GM10266 (cell line): Measurements from ENCODE around the gene PAN3.

Experiments used
- DNase-seq: peaks from one replicate; pipeline ENCODE4 v3.0.0; 2012; ENCODE audit errors: extremely low spot score
- CTCF ChIP-seq: IDR thresholded peaks from 2 replicates; pipeline ENCODE4 v1.5.1; 2012; ENCODE audit warnings: mild to moderate bottlenecking, low read depth; ENCODE audit not compliant: control insufficient read depth, insufficient read depth; ENCODE audit errors: missing control alignments

The PAN3 gene

GRCh38 chr13:28218679-28219078 lies 80.3 kb downstream of the PAN3 start:
- no peak for DNase-seq
- no peak for TF ChIP-seq CTCF

- DNase-seq, result no peak
- TF ChIP-seq CTCF, result no peak
Measured at GRCh38 chr13:28219408-28220099, 81.2 kb downstream of the PAN3 start.

- TF ChIP-seq CTCF, result no peak
- DNase-seq, result no peak
Measured at GRCh38 chr13:28220166-28220565, 81.8 kb downstream of the PAN3 start.

GRCh38 chr13:28229522-28230411 lies 91.4 kb downstream of the PAN3 start:
- TF ChIP-seq CTCF, result no peak
- DNase-seq, result no peak

- TF ChIP-seq CTCF, result no peak
- DNase-seq, result no peak
Measured at GRCh38 chr13:28231642-28232041, 93.3 kb downstream of the PAN3 start.

- TF ChIP-seq CTCF, result no peak
- DNase-seq, result no peak
Measured at GRCh38 chr13:28237944-28238343, 99.6 kb downstream of the PAN3 start.

- no peak for TF ChIP-seq CTCF
- DNase-seq, result no peak
Measured at GRCh38 chr13:28239374-28239773, 101.0 kb downstream of the PAN3 start.
